GM18951 (cell line): Measurements from ENCODE around the gene GRK5.

Experiments used
- POLR2A ChIP-seq: IDR thresholded peaks from 4 replicates; pipeline ENCODE4 v1.6.1; 2011; ENCODE audit warnings: mild to moderate bottlenecking; ENCODE audit not compliant: insufficient read length, insufficient read depth; ENCODE audit errors: extremely low read depth
- in situ Hi-C: fragments of 300-500 bp; cut with MboI; formaldehyde crosslinking; loops from one replicate; pipeline ENCODE4 v1.12.0; 2022; ENCODE audit warnings: low sequenced_read_pairs, mixed read lengths, inconsistent platforms; ENCODE audit not compliant: unreplicated experiment

GRK5 gene

GRCh38 chr10:119308551-119309422 lies 101.4 kb downstream of the GRK5 start:
- TF ChIP-seq POLR2A, result no peak
- in situ Hi-C loops, result loop anchor here (10.0 kb wide), 1 partner anchor 94 kb away; no protein-coding TSS in a partner anchor

- in situ Hi-C loops, result loop anchor here (10.0 kb wide), 1 partner anchor 95 kb away; no protein-coding TSS in a partner anchor
- no peak for TF ChIP-seq POLR2A
Observed at GRCh38 chr10:119309423-119309770, 102.0 kb downstream of the GRK5 start.

GRCh38 chr10:119310806-119311205 lies 103.4 kb downstream of the GRK5 start:
- TF ChIP-seq POLR2A, result no peak
- in situ Hi-C loops, result no loop called here

- in situ Hi-C loops, result no loop called here
- TF ChIP-seq POLR2A, result no peak
Observed at GRCh38 chr10:119312241-119312640, 104.9 kb downstream of the GRK5 start.

GRCh38 chr10:119313024-119313423 lies 105.7 kb downstream of the GRK5 start:
- in situ Hi-C loops, result no loop called here
- TF ChIP-seq POLR2A, result no peak

- in situ Hi-C loops, result no loop called here
- TF ChIP-seq POLR2A, result no peak
Observed at GRCh38 chr10:119313644-119314043, 106.3 kb downstream of the GRK5 start.

- no peak for TF ChIP-seq POLR2A
- in situ Hi-C loops, result no loop called here
Observed at GRCh38 chr10:119314061-119314460, 106.7 kb downstream of the GRK5 start.

- in situ Hi-C loops, result no loop called here
- TF ChIP-seq POLR2A, result no peak
Observed at GRCh38 chr10:119314486-119314885, 107.1 kb downstream of the GRK5 start.

- in situ Hi-C loops, result no loop called here
- TF ChIP-seq POLR2A, result no peak
Observed at GRCh38 chr10:119315128-119316001, 108.0 kb downstream of the GRK5 start.

- in situ Hi-C loops, result no loop called here
- TF ChIP-seq POLR2A, result no peak
Observed at GRCh38 chr10:119316002-119316358, 108.6 kb downstream of the GRK5 start.

GRCh38 chr10:119316729-119317097 lies 109.3 kb downstream of the GRK5 start:
- TF ChIP-seq POLR2A, result no peak
- in situ Hi-C loops, result no loop called here

- in situ Hi-C loops, result no loop called here
Observed at GRCh38 chr10:119318411-119319160, 111.2 kb downstream of the GRK5 start.

GRCh38 chr10:119319161-119319919 lies 112.0 kb downstream of the GRK5 start:
- TF ChIP-seq POLR2A, result no peak
- in situ Hi-C loops, result no loop called here

More at GRCh38 chr10:119318411-119319160, 111.2 kb downstream of the GRK5 start:
- no peak for TF ChIP-seq POLR2A

GRCh38 chr10:119319920-119320258 lies 112.5 kb downstream of the GRK5 start:
- no peak for TF ChIP-seq POLR2A
- in situ Hi-C loops, result no loop called here
